Activated CD8-positive, alpha-beta T cell treated with anti-CD3 and anti-CD28 coated beads, Interleukin-2, amount 10 ng/mL, durations not matched to agents 7 days and 5 days (primary cell): ENCODE data around the gene IQSEC1. TPM values are rescaled to one million over a fixed set of nuclear protein-coding genes. Genes with fewer than 3 reads are reported as not detected.

ENCODE experiments used
- ATAC-seq: fragments of 150-1000 bp; cut with Tn5 transposase; one replicate; pipeline ENCODE4 v1.10.0; 2021; ENCODE audit warnings: moderate library complexity
- CTCF ChIA-PET: fragments of 350-600 bp; sonication (Branson Sonifier 250); formaldehyde crosslinking; loops from one replicate; lab custom pipeline; 2021; ENCODE audit warnings: antibody characterized with exemption; lab: Charles Lee
- POLR2A ChIA-PET: fragments of 350-600 bp; sonication (Branson Sonifier 250); formaldehyde crosslinking; loops from one replicate; lab custom pipeline; 2021; ENCODE audit warnings: antibody characterized with exemption; lab: Charles Lee
- DNase-seq: peaks from one replicate; pipeline ENCODE4 v3.0.0-alpha.2; 2020
- H3K27ac Mint-ChIP-seq: one replicate; pipeline ENCODE4 v1.8.0; 2021; ENCODE audit warnings: mild to moderate bottlenecking, mixed read lengths
- H3K27me3 Mint-ChIP-seq: one replicate; pipeline ENCODE4 v1.8.0; 2021; ENCODE audit warnings: low read depth, mixed read lengths
- H3K36me3 Mint-ChIP-seq: one replicate; pipeline ENCODE4 v1.8.0; 2021; ENCODE audit warnings: low read depth, mixed read lengths
- H3K4me1 Mint-ChIP-seq: one replicate; pipeline ENCODE4 v1.8.0; 2021; ENCODE audit warnings: low read depth, mixed read lengths
- H3K4me3 Mint-ChIP-seq: one replicate; pipeline ENCODE4 v1.8.0; 2021; ENCODE audit warnings: mild to moderate bottlenecking, mixed read lengths
- H3K9me3 Mint-ChIP-seq: one replicate; pipeline ENCODE4 v1.8.0; 2022; ENCODE audit warnings: mixed read lengths; ENCODE audit not compliant: insufficient read depth
- total RNA-seq, 2 experiments: library from RNA; stranded (reverse); gene quantifications; one replicate each; pipeline ENCODE4 v1.2.3, GENCODE V29; 2021

The IQSEC1 gene
- total RNA-seq, 2 experiments from 2014 or later, result 47.8 to 53.8 TPM

GRCh38 chr3:13043656-13044055 lies 29.6 kb downstream of the IQSEC1 start:
- Mint-ChIP-seq H3K4me3 (no peak overlapping the region), H3K4me1 (peaks cover 32% of the 10 kb centered on the region), H3K9me3 (no peaks in the 10 kb centered on the region), H3K36me3 (peaks cover 5% of the 10 kb centered on the region), H3K27me3 (no peaks in the 10 kb centered on the region), H3K27ac (peak overlapping the region; percentile 40)
- CTCF ChIA-PET, result no interaction called here
- ATAC-seq (no peak), DNase-seq (no peak)
- POLR2A ChIA-PET, result no interaction called here

GRCh38 chr3:13042715-13043271 lies 30.4 kb downstream of the IQSEC1 start:
- H3K36me3 Mint-ChIP-seq, result peaks cover 5% of the 10 kb centered on the region
- DNase-seq, result no peak
- H3K27me3 Mint-ChIP-seq, result no peaks in the 10 kb centered on the region
- H3K4me3 Mint-ChIP-seq, result no peak overlapping the region
- no peak overlapping the region for H3K27ac Mint-ChIP-seq
- ChIA-PET CTCF (no interaction called here), POLR2A (no interaction called here)
- no peaks in the 10 kb centered on the region for H3K9me3 Mint-ChIP-seq
- ATAC-seq, result peak; percentile 21
- peaks cover 31% of the 10 kb centered on the region for H3K4me1 Mint-ChIP-seq

- Mint-ChIP-seq H3K27ac (no peak overlapping the region), H3K4me3 (no peak overlapping the region), H3K4me1 (peaks cover 28% of the 10 kb centered on the region), H3K27me3 (no peaks in the 10 kb centered on the region), H3K9me3 (no peaks in the 10 kb centered on the region), H3K36me3 (peaks cover 5% of the 10 kb centered on the region)
- DNase-seq (no peak), ATAC-seq (no peak)
- ChIA-PET CTCF (no interaction called here), POLR2A (no interaction called here)
These were observed 31.0 kb downstream of the IQSEC1 start for GRCh38 chr3:13042127-13042701.

- ChIA-PET CTCF (no interaction called here), POLR2A (no interaction called here)
- no peaks in the 10 kb centered on the region for H3K9me3 Mint-ChIP-seq
- H3K27ac Mint-ChIP-seq, result no peak overlapping the region
- ATAC-seq, result no peak
- peaks cover 20% of the 10 kb centered on the region for H3K4me1 Mint-ChIP-seq
- no peak overlapping the region for H3K4me3 Mint-ChIP-seq
- DNase-seq, result no peak
- no peaks in the 10 kb centered on the region for H3K27me3 Mint-ChIP-seq
- H3K36me3 Mint-ChIP-seq, result peaks cover 5% of the 10 kb centered on the region
These were observed 32.0 kb downstream of the IQSEC1 start for GRCh38 chr3:13041113-13041776.

- POLR2A ChIA-PET, result no interaction called here
- peak; percentile 71 for ATAC-seq
- Mint-ChIP-seq H3K27me3 (no peaks in the 10 kb centered on the region), H3K4me1 (peaks cover 15% of the 10 kb centered on the region), H3K9me3 (no peaks in the 10 kb centered on the region), H3K27ac (no peak overlapping the region), H3K4me3 (no peak overlapping the region), H3K36me3 (peaks cover under 1% of the 10 kb centered on the region)
- peak; percentile 44 for DNase-seq
- CTCF ChIA-PET, result interaction anchor here (1.0 to 2.3 kb wide), 2 partner anchors 46 to 199 kb away, joined by 3 to 13 read pairs; partner anchors contain the start of gene RPL32
These were observed 32.7 kb downstream of the IQSEC1 start for GRCh38 chr3:13040361-13041074.

GRCh38 chr3:13039213-13039896 lies 33.9 kb downstream of the IQSEC1 start:
- Mint-ChIP-seq H3K4me1 (peaks cover 15% of the 10 kb centered on the region), H3K9me3 (no peaks in the 10 kb centered on the region), H3K27ac (no peak overlapping the region), H3K27me3 (no peaks in the 10 kb centered on the region), H3K36me3 (no peaks in the 10 kb centered on the region), H3K4me3 (no peak overlapping the region)
- CTCF ChIA-PET, result interaction anchor here (0.7 to 2.3 kb wide), 7 partner anchors 9 to 198 kb away, joined by 3 to 13 read pairs (median 3); partner anchors contain the start of gene RPL32
- ATAC-seq, result no peak
- no peak for DNase-seq
- POLR2A ChIA-PET, result no interaction called here

GRCh38 chr3:13037458-13038117 lies 35.6 kb downstream of the IQSEC1 start:
- Mint-ChIP-seq H3K9me3 (no peaks in the 10 kb centered on the region), H3K4me3 (no peak overlapping the region), H3K27me3 (no peaks in the 10 kb centered on the region), H3K27ac (no peak overlapping the region), H3K4me1 (peaks cover 15% of the 10 kb centered on the region), H3K36me3 (no peaks in the 10 kb centered on the region)
- POLR2A ChIA-PET, result no interaction called here
- ATAC-seq, result no peak
- DNase-seq, result no peak
- CTCF ChIA-PET, result no interaction called here

GRCh38 chr3:13034861-13035260 lies 38.4 kb downstream of the IQSEC1 start:
- no peak for ATAC-seq
- H3K27me3 Mint-ChIP-seq, result no peaks in the 10 kb centered on the region
- no peaks in the 10 kb centered on the region for H3K36me3 Mint-ChIP-seq
- no peaks in the 10 kb centered on the region for H3K9me3 Mint-ChIP-seq
- no peak overlapping the region for H3K27ac Mint-ChIP-seq
- ChIA-PET POLR2A (no interaction called here), CTCF (no interaction called here)
- no peak overlapping the region for H3K4me3 Mint-ChIP-seq
- H3K4me1 Mint-ChIP-seq, result peaks cover 1% of the 10 kb centered on the region
- DNase-seq, result no peak

GRCh38 chr3:13034109-13034800 lies 39.0 kb downstream of the IQSEC1 start:
- Mint-ChIP-seq H3K27me3 (no peaks in the 10 kb centered on the region), H3K9me3 (no peaks in the 10 kb centered on the region), H3K4me3 (no peak overlapping the region), H3K36me3 (no peaks in the 10 kb centered on the region), H3K4me1 (no peaks in the 10 kb centered on the region), H3K27ac (no peak overlapping the region)
- DNase-seq, result no peak
- ChIA-PET POLR2A (no interaction called here), CTCF (no interaction called here)
- ATAC-seq, result no peak

GRCh38 chr3:13032206-13032605 lies 41.0 kb downstream of the IQSEC1 start:
- no peak overlapping the region for H3K4me3 Mint-ChIP-seq
- CTCF ChIA-PET, result no interaction called here

GRCh38 chr3:13031621-13032020 lies 41.6 kb downstream of the IQSEC1 start:
- Mint-ChIP-seq H3K27ac (no peak overlapping the region), H3K27me3 (no peaks in the 10 kb centered on the region), H3K9me3 (no peaks in the 10 kb centered on the region), H3K4me1 (no peaks in the 10 kb centered on the region), H3K4me3 (no peak overlapping the region), H3K36me3 (peaks cover 6% of the 10 kb centered on the region)
- DNase-seq, result no peak
- CTCF ChIA-PET, result no interaction called here
- ATAC-seq, result no peak
- POLR2A ChIA-PET, result no interaction called here

More at GRCh38 chr3:13032206-13032605, 41.0 kb downstream of the IQSEC1 start:
- no peaks in the 10 kb centered on the region for H3K4me1 Mint-ChIP-seq
- peaks cover 3% of the 10 kb centered on the region for H3K36me3 Mint-ChIP-seq
- POLR2A ChIA-PET, result no interaction called here
- H3K9me3 Mint-ChIP-seq, result no peaks in the 10 kb centered on the region
- ATAC-seq, result no peak
- no peak for DNase-seq
- no peaks in the 10 kb centered on the region for H3K27me3 Mint-ChIP-seq
- no peak overlapping the region for H3K27ac Mint-ChIP-seq
